IMR-90 (cell line): ENCODE results near the gene ABHD1. TPM values are rescaled to one million over a fixed set of nuclear protein-coding genes. Genes with fewer than 3 reads are reported as not detected.

Experiments
- ATAC-seq: fragments of 200-7000 bp; cut with Tn5 transposase; 2 replicates; pipeline ENCODE4 v1.9.1; 2020; ENCODE audit warnings: low read depth, mild to moderate bottlenecking, moderate library complexity
- BruUV-seq: library from RNA; stranded (reverse); fragments of 400-500 nt; replicated peaks from 2 replicates; lab custom pipeline; 2021; lab: Mats Ljungman, UMichigan
- CTCF ChIA-PET: fragments of 300-600 bp; formaldehyde crosslinking; extraction: SDS; loops from one replicate; lab custom pipeline; 2021; ENCODE audit warnings: antibody characterized with exemption; lab: Yijun Ruan, JAX
- POLR2A ChIA-PET: fragments of 300-600 bp; sonication (Branson Sonifier 250); formaldehyde crosslinking; loops from one replicate; lab custom pipeline; 2022; ENCODE audit warnings: antibody characterized with exemption; ENCODE audit not compliant: unreplicated experiment; lab: Charles Lee
- DNase-seq: peaks from one replicate; pipeline ENCODE4 v3.0.0; 2013
- H2AFZ ChIP-seq: replicated peaks from 2 replicates; pipeline ENCODE3; 2013; ENCODE audit warnings: low read length, mild to moderate bottlenecking; ENCODE audit not compliant: poor library complexity
- H2AK5ac ChIP-seq: 2 replicates; pipeline ENCODE4 v1.6.1; 2013; ENCODE audit warnings: low read depth, low read length, inconsistent platforms
- H2AK9ac ChIP-seq: replicated peaks from 2 replicates; pipeline ENCODE3; 2013; ENCODE audit warnings: mild to moderate bottlenecking, low read depth, low read length, moderate library complexity; ENCODE audit not compliant: poor library complexity
- H2BK120ac ChIP-seq: 2 replicates; pipeline ENCODE4 v1.6.1; 2013; ENCODE audit warnings: low read depth, low read length, inconsistent platforms
- H2BK15ac ChIP-seq: 3 replicates; pipeline ENCODE4 v1.6.1; 2013; ENCODE audit warnings: low read depth, low read length, inconsistent platforms
- H2BK20ac ChIP-seq: 2 replicates; pipeline ENCODE4 v1.6.1; 2013; ENCODE audit warnings: low read depth, mild to moderate bottlenecking, inconsistent platforms, low read length, moderate library complexity
- H2BK5ac ChIP-seq: 2 replicates; pipeline ENCODE4 v1.6.1; 2013; ENCODE audit warnings: mild to moderate bottlenecking, low read depth, low read length, inconsistent platforms; ENCODE audit not compliant: poor library complexity, severe bottlenecking
- H3K14ac ChIP-seq: replicated peaks from 2 replicates; pipeline ENCODE4 v1.6.1; 2013; ENCODE audit warnings: low read depth, low read length, inconsistent platforms
- H3K18ac ChIP-seq: 2 replicates; pipeline ENCODE4 v1.6.1; 2013; ENCODE audit warnings: low read depth, low read length, control low read depth
- H3K23ac ChIP-seq: 2 replicates; pipeline ENCODE4 v1.6.1; 2013; ENCODE audit warnings: low read depth, low read length, inconsistent platforms
- H3K27ac ChIP-seq: 2 replicates; pipeline ENCODE4 v1.5.1; 2013; ENCODE audit warnings: mild to moderate bottlenecking, control low read depth, low read length; ENCODE audit not compliant: insufficient read depth
- H3K27me3 ChIP-seq: 2 replicates; pipeline ENCODE4 v1.6.1; 2013; ENCODE audit warnings: low read length; ENCODE audit not compliant: control insufficient read depth, insufficient read depth
- H3K36me3 ChIP-seq: 2 replicates; pipeline ENCODE4 v1.6.1; 2013; ENCODE audit warnings: low read length, mixed read lengths; ENCODE audit not compliant: control insufficient read depth, insufficient read depth
- H3K4ac ChIP-seq: 2 replicates; pipeline ENCODE4 v1.6.1; 2013; ENCODE audit warnings: low read depth, low read length, inconsistent platforms
- H3K4me1 ChIP-seq: 2 replicates; pipeline ENCODE4 v1.6.1; 2013; ENCODE audit warnings: low read length, mixed read lengths; ENCODE audit not compliant: control insufficient read depth, insufficient read depth
- H3K4me2 ChIP-seq: 2 replicates; pipeline ENCODE4 v1.6.1; 2013; ENCODE audit warnings: low read depth, mild to moderate bottlenecking, control low read depth, low read length, moderate library complexity
- H3K4me3 ChIP-seq: 2 replicates; pipeline ENCODE4 v1.5.1; 2013; ENCODE audit warnings: low read depth, mild to moderate bottlenecking, control low read depth, low read length, moderate library complexity; ENCODE audit not compliant: insufficient read depth
- H3K56ac ChIP-seq: 2 replicates; pipeline ENCODE4 v1.6.1; 2013; ENCODE audit warnings: low read length, inconsistent platforms; ENCODE audit not compliant: insufficient read depth; ENCODE audit errors: extremely low read depth
- H3K79me1 ChIP-seq, 2 experiments: 2 replicates each; pipeline ENCODE4 v1.6.1; 2013; ENCODE audit warnings: low read length in 2 of 2, inconsistent platforms in 1 of 2, low read depth in 1 of 2
- H3K9ac ChIP-seq: 2 replicates; pipeline ENCODE4 v1.6.1; 2013; ENCODE audit warnings: low read depth, low read length, control low read depth
- H3K9me1 ChIP-seq: 2 replicates; pipeline ENCODE4 v1.6.1; 2013; ENCODE audit warnings: low read length, inconsistent platforms; ENCODE audit not compliant: insufficient read depth
- H3K9me3 ChIP-seq: 2 replicates; pipeline ENCODE4 v1.6.1; 2013; ENCODE audit warnings: low read length; ENCODE audit not compliant: control insufficient read depth, insufficient read depth
- H4K20me1 ChIP-seq: 2 replicates; pipeline ENCODE4 v1.6.1; 2013; ENCODE audit warnings: low read length, inconsistent platforms; ENCODE audit not compliant: insufficient read depth
- H4K5ac ChIP-seq: 2 replicates; pipeline ENCODE4 v1.6.1; 2013; ENCODE audit warnings: mild to moderate bottlenecking, low read depth, low read length, control low read depth
- H4K8ac ChIP-seq, 2 experiments: 2 replicates each; pipeline ENCODE4 v1.6.1; 2013; ENCODE audit warnings: low read depth in 2 of 2, low read length in 2 of 2, control low read depth in 1 of 2, inconsistent platforms in 1 of 2
- H4K91ac ChIP-seq: 2 replicates; pipeline ENCODE4 v1.6.1; 2013; ENCODE audit warnings: low read depth, low read length, inconsistent platforms; ENCODE audit not compliant: insufficient read depth
- SMC3 ChIP-seq: fragments of 150-350 bp; IDR thresholded peaks from 2 replicates; pipeline ENCODE4 v1.6.1; 2016; ENCODE audit warnings: low read depth, mild to moderate bottlenecking, antibody characterized with exemption, low read length, moderate library complexity
- WGBS, 2 experiments: methylation state at CpG; one replicate each; pipeline versions ENCODE4 v1.1.5 to v1.1.7; 2013; ENCODE audit warnings: missing lambda C conversion rate in 2 of 2; ENCODE audit not compliant: insufficient read length in 1 of 2; ENCODE audit errors: extremely low coverage in 2 of 2; 5-methylcytosine and 5-hydroxymethylcytosine counted together
- dilution Hi-C: fragments of 300-500 bp; cut with HindIII; formaldehyde crosslinking; loops from one replicate; pipeline ENCODE4 v1.14.3; 2018; ENCODE audit warnings: low sequenced_read_pairs; ENCODE audit not compliant: unreplicated experiment
- in situ Hi-C: fragments of 300-500 bp; cut with MboI; formaldehyde crosslinking; loops from 3 replicates; pipeline ENCODE4 v1.14.3; 2019; ENCODE audit warnings: low sequenced_read_pairs, inconsistent platforms, mixed read lengths
- intact Hi-C: fragments of 100-400 bp; cut with micrococcal nuclease; formaldehyde crosslinking; loops from 2 replicates; pipeline ENCODE4 v1.10.0; 2022
- polyA plus RNA-seq, 3 experiments: library from polyadenylated mRNA; depleted of rRNA; stranded (reverse); fragments of >200 nt; gene quantifications; 2 replicates each; pipeline ENCODE4 v1.2.3, GENCODE V29; 2012; ENCODE audit warnings: low replicate concordance in 1 of 3
- total RNA-seq: library from RNA; depleted of rRNA; stranded (reverse); fragments of >200 nt; gene quantifications from 2 replicates; pipeline ENCODE4 v1.2.3, GENCODE V29; 2012

The ABHD1 gene
- total and polyA plus RNA-seq, 2 of the 4 experiments (the other 2 are of a cell fraction) = 0.24 TPM; not detected in 1

DNA sequence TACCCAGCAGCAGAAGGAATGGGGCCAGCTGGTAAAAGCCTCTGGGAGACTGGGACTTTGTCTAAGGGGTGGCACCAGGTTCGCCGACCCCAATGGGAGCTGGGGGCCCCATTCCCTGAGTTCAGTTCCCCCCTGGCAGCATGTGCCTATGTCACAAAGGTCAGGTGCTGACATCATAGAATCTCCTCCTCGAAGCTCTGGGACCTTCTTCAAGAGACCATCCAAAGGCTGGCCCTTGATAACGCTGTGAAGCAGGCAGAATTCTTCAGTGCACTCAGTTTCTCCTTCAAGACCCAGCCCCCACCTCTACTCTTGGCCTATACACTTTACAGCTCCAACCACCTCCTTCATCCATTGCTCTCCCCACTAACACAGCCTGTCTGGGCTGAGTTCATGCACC is 15.7 kb downstream of the ABHD1 start, which contains the start of gene PRR30:
TSS of gene PRR30 (minus strand) at position 101 of the 400 bp plus-strand sequence. CDS start 1,081 bp downstream, outside the sequence.
- Histone ChIP-seq H4K20me1 (no peaks in the 10 kb centered on the region), H3K4me3 (no peak within 1 kb of the TSS), H3K9me3 (peaks cover 7% of the 10 kb centered on the region), H2BK15ac (no peak within 1 kb of the TSS), H3K4me1 (no peaks in the 10 kb centered on the region), H3K14ac (no peak within 1 kb of the TSS), H3K23ac (no peak within 1 kb of the TSS), H2BK20ac (no peak within 1 kb of the TSS), H4K8ac (no peak within 1 kb of the TSS), H3K56ac (no peak within 1 kb of the TSS), H3K27ac (no peak within 1 kb of the TSS), H4K91ac (no peak within 1 kb of the TSS), H2BK5ac (no peak within 1 kb of the TSS), H3K4me2 (no peak within 1 kb of the TSS), H3K18ac (no peak within 1 kb of the TSS), H3K79me1 (no peaks in the 10 kb centered on the region), H3K36me3 (no peaks in the 10 kb centered on the region), H2AK5ac (no peak within 1 kb of the TSS), H2BK120ac (no peak within 1 kb of the TSS), H3K27me3 (peaks cover 25% of the 10 kb centered on the region), H2AFZ (no peak within 1 kb of the TSS), H3K4ac (no peak within 1 kb of the TSS), H2AK9ac (peak within 1 kb of the TSS; percentile 23), H3K9ac (no peak within 1 kb of the TSS), H3K9me1 (0 out of 2 replicates have a peak, but pooled peaks cover 6% of the 10 kb centered on the region), H4K5ac (no peak within 1 kb of the TSS)
- WGBS, 2 experiments = no CpG with 5 or more reads among the region's 4 CpGs
- ATAC-seq (no peak), DNase-seq (no peak)
- in situ Hi-C loops (no loop called here), dilution Hi-C loops (no loop called here), intact Hi-C loops (no loop called here)
- POLR2A ChIA-PET = no interaction called here
- CTCF ChIA-PET = interaction anchor here (0.6 kb wide), 1 partner anchor 12 kb away, joined by 5 read pairs; no protein-coding TSS in a partner anchor
- BruUV-seq = no TSS peak
- no peak for TF ChIP-seq SMC3
